ENCODE results near the gene ROCK2. TPM values are rescaled to one million over a fixed set of nuclear protein-coding genes. Genes with fewer than 3 reads are reported as not detected.
"Not testable (repeated sequence)": the region's sequence is repeated elsewhere in the genome, so short reads cannot be mapped to it uniquely, and the experiment has no call there.

The ROCK2 gene
- total RNA-seq, 2 donors from 2014 or later: 15.0 to 17.6 TPM

DNA sequence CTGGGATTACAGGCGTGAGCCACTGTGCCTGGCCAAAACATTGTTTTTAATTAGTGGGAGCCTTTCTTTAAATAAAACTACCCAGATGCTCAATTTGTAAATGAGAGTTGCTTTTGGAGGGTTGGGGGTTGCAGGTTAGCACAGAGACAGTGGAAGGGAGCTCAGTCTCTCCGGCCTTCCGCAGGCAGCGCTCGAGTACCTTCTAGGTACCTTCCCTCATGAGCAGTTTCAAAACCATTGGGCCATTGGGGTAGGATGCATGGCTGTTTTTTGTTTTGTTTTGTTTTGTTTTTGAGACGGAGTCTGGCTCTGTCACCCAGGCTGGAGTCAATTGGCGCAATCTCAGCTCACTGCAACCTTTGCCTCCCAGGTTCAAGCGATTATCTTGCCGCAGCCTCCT is 170.2 kb downstream of the ROCK2 start:
- no peak overlapping the region for H3K4me3 Mint-ChIP-seq
- no peak for ATAC-seq
- peaks cover 10% of the 10 kb centered on the region for H3K4me1 Mint-ChIP-seq

DNA sequence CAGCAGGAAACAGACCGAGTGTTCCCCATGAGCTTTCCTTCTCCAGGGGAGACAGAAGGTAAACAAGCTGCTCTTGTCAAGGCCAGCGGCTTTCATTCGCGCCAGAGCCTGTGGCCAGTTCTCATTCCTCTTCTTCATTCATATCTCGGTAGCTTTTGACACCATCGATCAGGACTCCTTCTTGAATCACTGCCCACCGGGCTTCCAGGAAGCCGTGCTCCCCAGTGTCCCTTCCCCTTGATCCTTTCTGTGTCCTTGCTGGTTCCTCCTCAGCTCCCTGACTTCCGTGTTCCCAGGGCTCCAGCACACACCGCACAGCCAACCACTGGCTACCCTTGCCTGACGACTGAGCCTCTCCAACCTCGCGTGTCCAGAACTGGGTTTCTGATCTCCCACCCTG is 175.1 kb downstream of the ROCK2 start:
- H3K27me3 Mint-ChIP-seq: no peaks in the 10 kb centered on the region
- no peak overlapping the region for H3K27ac Mint-ChIP-seq
- no peak overlapping the region for H3K4me3 Mint-ChIP-seq
- no peaks in the 10 kb centered on the region for H3K4me1 Mint-ChIP-seq
- no peaks in the 10 kb centered on the region for H3K9me3 ChIP-seq (ENCODE audit: control insufficient read depth, low read length, poor library complexity, severe bottlenecking)
- DNase-seq (no peak), ATAC-seq (no peak)
- no peaks in the 10 kb centered on the region for H3K36me3 Mint-ChIP-seq (ENCODE audit: low read depth)

More for the DNA sequence above, 170.2 kb downstream of the ROCK2 start:
- H3K36me3 Mint-ChIP-seq (ENCODE audit: low read depth): peaks cover 2% of the 10 kb centered on the region
- H3K27ac Mint-ChIP-seq: no peak overlapping the region
- H3K27me3 Mint-ChIP-seq: no peaks in the 10 kb centered on the region
- DNase-seq: no peak
- no peaks in the 10 kb centered on the region for H3K9me3 ChIP-seq (ENCODE audit: control insufficient read depth, low read length, poor library complexity, severe bottlenecking)

GRCh38 chr2:11168488-11168887 is 175.9 kb downstream of the ROCK2 start:
- ATAC-seq (no peak), DNase-seq (no peak)
- no peak overlapping the region for H3K4me3 Mint-ChIP-seq

GRCh38 chr2:11166476-11166875 is 178.0 kb downstream of the ROCK2 start:
- Mint-ChIP-seq H3K27me3 (no peaks in the 10 kb centered on the region), H3K36me3 (ENCODE audit: low read depth) (no peaks in the 10 kb centered on the region), H3K4me3 (no peak overlapping the region), H3K4me1 (peaks cover 2% of the 10 kb centered on the region), H3K27ac (no peak overlapping the region)
- ATAC-seq (no peak), DNase-seq (no peak)
- H3K9me3 ChIP-seq (ENCODE audit: control insufficient read depth, low read length, poor library complexity, severe bottlenecking): no peaks in the 10 kb centered on the region

More at GRCh38 chr2:11168488-11168887, 175.9 kb downstream of the ROCK2 start:
- Mint-ChIP-seq H3K36me3 (ENCODE audit: low read depth) (no peaks in the 10 kb centered on the region), H3K27ac (no peak overlapping the region), H3K4me1 (peaks cover 2% of the 10 kb centered on the region), H3K27me3 (no peaks in the 10 kb centered on the region)
- no peaks in the 10 kb centered on the region for H3K9me3 ChIP-seq (ENCODE audit: control insufficient read depth, low read length, poor library complexity, severe bottlenecking)

DNA sequence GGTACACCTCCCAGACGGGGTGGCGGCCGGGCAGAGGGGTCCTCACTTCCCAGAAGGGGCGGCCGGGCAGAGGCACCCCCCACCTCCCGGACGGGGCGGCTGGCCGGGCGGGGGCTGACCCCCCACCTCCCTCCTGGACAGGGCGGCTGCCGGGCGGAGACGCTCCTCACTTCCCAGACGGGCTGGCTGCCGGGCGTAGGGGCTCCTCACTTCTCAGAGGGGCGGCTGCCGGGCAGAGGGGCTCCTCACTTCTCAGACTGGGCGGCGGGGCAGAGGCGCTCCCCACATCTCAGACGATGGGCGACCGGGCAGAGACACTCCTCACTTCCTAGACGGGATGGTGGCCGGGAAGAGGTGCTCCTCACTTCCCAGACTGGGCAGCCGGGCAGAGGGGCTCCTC is 179.4 kb downstream of the ROCK2 start:
- H3K27me3 Mint-ChIP-seq; H3K4me3 Mint-ChIP-seq; DNase-seq; ATAC-seq; H3K36me3 Mint-ChIP-seq (ENCODE audit: low read depth); H3K27ac Mint-ChIP-seq; H3K9me3 ChIP-seq (ENCODE audit: control insufficient read depth, low read length, poor library complexity, severe bottlenecking): not testable (repeated sequence)
- H3K4me1 Mint-ChIP-seq: peaks cover 13% of the 10 kb centered on the region

DNA sequence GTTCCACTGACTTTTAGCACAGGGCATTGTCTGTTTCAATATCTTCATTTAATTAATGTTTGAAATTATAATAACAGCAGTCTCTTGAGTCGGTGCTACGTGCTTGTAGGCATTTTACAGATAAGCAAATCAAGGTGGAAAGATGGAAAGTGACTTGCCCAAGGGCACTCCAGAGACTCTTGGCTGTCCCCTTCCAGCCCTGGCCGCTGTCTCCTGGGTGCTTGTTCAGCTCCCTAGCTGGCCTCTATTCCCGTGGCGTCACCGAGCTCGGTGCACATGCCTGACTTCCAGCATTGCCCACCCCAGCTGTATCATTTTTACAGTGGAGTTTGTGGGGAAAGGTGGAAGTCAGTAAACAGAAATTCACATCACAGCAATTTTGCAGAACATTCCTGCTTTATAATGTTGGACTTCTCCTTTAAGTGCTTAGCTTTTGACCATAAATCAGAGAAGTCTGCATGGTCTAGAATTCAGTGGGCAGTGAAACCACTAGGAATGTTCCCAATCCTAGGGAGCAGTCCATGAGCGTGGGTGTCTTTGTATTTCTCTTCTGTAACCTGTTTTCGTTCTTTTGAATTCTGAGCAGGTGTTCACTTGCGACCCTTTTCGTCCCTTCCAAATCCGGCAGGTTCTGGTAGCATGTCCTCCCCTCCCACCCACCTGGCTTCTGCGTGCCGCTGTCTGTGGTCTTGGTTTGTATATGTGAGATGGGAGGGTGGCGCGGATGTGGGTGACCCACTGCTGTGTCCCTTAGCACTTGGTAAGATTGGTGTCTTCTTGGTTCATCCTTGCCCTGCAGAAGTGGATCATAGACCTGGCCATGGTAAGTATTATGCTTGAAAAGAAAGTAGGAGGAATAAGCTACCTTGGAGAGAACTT is 180.8 kb downstream of the ROCK2 start:
- no peaks in the 10 kb centered on the region for H3K9me3 ChIP-seq (ENCODE audit: control insufficient read depth, low read length, poor library complexity, severe bottlenecking)
- DNase-seq (no peak), ATAC-seq (no peak)
- peaks cover 13% of the 10 kb centered on the region for H3K4me1 Mint-ChIP-seq
- H3K36me3 Mint-ChIP-seq (ENCODE audit: low read depth): no peaks in the 10 kb centered on the region
- H3K27ac Mint-ChIP-seq: no peak overlapping the region
- H3K27me3 Mint-ChIP-seq: no peaks in the 10 kb centered on the region
- H3K4me3 Mint-ChIP-seq: no peak overlapping the region

DNA sequence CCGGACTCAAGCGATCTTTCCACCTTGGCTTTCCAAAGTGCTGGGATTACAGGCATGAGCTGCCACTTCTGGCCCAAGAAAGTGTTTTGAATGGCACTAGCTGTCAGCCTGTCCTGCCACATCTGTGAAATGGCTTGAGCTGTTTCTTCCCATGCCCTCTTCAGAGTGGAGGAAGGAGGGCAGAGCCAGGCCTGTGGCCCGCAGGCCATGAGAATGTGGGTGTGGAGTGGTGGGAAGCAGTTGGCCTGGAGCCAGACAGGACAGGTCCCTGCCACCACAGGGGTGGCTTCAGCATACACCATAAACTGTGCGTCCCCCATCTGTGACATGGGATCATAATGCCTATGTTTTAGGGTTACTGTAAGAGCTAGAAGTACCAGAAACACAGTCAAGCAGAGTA is 182.7 kb downstream of the ROCK2 start:
- Mint-ChIP-seq H3K27me3 (no peaks in the 10 kb centered on the region), H3K36me3 (ENCODE audit: low read depth) (no peaks in the 10 kb centered on the region), H3K27ac (no peak overlapping the region), H3K4me3 (no peak overlapping the region), H3K4me1 (peaks cover 18% of the 10 kb centered on the region)
- ATAC-seq (no peak), DNase-seq (no peak)
- H3K9me3 ChIP-seq (ENCODE audit: control insufficient read depth, low read length, poor library complexity, severe bottlenecking): no peaks in the 10 kb centered on the region

DNA sequence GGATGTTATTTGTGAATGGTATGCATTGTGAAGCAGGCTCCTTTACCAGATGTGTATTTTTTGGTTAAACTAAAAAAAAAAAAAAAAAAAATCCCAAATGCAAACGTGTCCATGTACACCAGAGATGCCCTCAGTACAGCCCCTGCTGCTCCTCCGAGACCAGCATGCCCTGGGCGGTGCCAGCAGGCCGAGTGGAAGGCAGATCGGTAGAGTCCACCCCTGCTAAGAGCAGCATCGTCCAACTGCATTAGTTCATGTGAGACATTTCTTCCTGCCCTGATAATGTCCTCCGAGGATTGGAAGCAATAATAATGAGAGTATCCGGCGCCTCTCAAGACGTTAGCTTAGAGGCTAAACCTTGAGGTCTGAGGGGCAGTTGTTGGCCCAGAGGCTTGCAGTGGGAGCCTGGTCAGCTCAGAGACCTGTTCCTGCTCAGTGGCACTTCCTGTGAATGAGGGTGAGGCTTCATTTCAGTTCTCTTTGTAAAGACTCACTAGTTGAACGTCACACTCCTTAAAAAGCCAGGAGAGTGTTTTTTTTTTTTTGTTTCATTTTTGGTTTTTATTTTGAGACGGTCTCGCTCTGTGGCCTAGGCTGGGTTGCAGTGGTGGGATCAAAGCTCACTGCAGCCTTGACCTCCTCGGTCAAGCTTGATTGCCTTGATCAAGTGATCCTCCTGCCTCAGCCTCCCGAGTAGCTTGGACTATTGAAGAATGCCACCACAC is 183.5 kb downstream of the ROCK2 start:
- H3K9me3 ChIP-seq (ENCODE audit: control insufficient read depth, low read length, poor library complexity, severe bottlenecking): no peaks in the 10 kb centered on the region
- no peaks in the 10 kb centered on the region for H3K36me3 Mint-ChIP-seq (ENCODE audit: low read depth)
- H3K4me1 Mint-ChIP-seq: peaks cover 21% of the 10 kb centered on the region
- ATAC-seq: peak; percentile 60
- no peak for DNase-seq
- peak overlapping the region; percentile 25 for H3K4me3 Mint-ChIP-seq
- H3K27ac Mint-ChIP-seq: peak overlapping the region; percentile 82
- H3K27me3 Mint-ChIP-seq: no peaks in the 10 kb centered on the region

DNA sequence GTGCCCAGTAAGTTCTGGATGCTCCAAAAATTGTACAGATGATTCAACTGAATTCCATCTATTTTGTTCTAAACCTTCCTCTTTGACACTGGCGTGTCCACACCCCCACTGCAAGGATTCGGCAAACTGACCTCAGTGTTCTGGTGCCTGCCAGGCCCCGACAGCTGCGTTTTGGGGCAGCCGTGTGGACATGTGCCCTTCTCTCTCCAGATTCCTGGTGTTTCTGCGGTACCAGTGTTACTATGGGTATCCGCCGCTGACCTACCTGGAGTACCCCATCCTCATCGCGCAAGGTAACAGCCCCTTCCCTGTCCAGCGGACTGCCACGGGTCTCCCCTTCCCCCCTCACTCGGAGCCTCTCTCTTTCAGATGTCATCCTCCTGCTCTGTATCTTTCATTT is 184.2 kb downstream of the ROCK2 start:
- no peak for ATAC-seq
- Mint-ChIP-seq H3K36me3 (ENCODE audit: low read depth) (no peaks in the 10 kb centered on the region), H3K4me3 (peak overlapping the region; percentile 36), H3K27ac (peak overlapping the region; percentile 82), H3K27me3 (no peaks in the 10 kb centered on the region), H3K4me1 (peaks cover 22% of the 10 kb centered on the region)
- H3K9me3 ChIP-seq (ENCODE audit: control insufficient read depth, low read length, poor library complexity, severe bottlenecking): no peaks in the 10 kb centered on the region
- no peak for DNase-seq

GRCh38 chr2:11159574-11160170 is 184.8 kb downstream of the ROCK2 start:
- H3K27me3 Mint-ChIP-seq: no peaks in the 10 kb centered on the region
- no peak overlapping the region for H3K4me3 Mint-ChIP-seq
- no peaks in the 10 kb centered on the region for H3K9me3 ChIP-seq (ENCODE audit: control insufficient read depth, low read length, poor library complexity, severe bottlenecking)
- H3K27ac Mint-ChIP-seq: no peak overlapping the region
- peaks cover 22% of the 10 kb centered on the region for H3K4me1 Mint-ChIP-seq
- no peak for ATAC-seq
- no peak for DNase-seq
- H3K36me3 Mint-ChIP-seq (ENCODE audit: low read depth): no peaks in the 10 kb centered on the region

GRCh38 chr2:11158916-11159573 is 185.4 kb downstream of the ROCK2 start:
- Mint-ChIP-seq H3K36me3 (ENCODE audit: low read depth) (no peaks in the 10 kb centered on the region), H3K4me3 (no peak overlapping the region), H3K4me1 (peaks cover 21% of the 10 kb centered on the region), H3K27me3 (no peaks in the 10 kb centered on the region), H3K27ac (no peak overlapping the region)
- no peak for DNase-seq
- no peak for ATAC-seq
- no peaks in the 10 kb centered on the region for H3K9me3 ChIP-seq (ENCODE audit: control insufficient read depth, low read length, poor library complexity, severe bottlenecking)

- ATAC-seq (no peak), DNase-seq (no peak)
- Mint-ChIP-seq H3K36me3 (ENCODE audit: low read depth) (no peaks in the 10 kb centered on the region), H3K27ac (no peak overlapping the region), H3K27me3 (no peaks in the 10 kb centered on the region), H3K4me3 (no peak overlapping the region), H3K4me1 (peaks cover 20% of the 10 kb centered on the region)
- no peaks in the 10 kb centered on the region for H3K9me3 ChIP-seq (ENCODE audit: control insufficient read depth, low read length, poor library complexity, severe bottlenecking)
Measured at GRCh38 chr2:11157731-11158130, 186.7 kb downstream of the ROCK2 start.

DNA sequence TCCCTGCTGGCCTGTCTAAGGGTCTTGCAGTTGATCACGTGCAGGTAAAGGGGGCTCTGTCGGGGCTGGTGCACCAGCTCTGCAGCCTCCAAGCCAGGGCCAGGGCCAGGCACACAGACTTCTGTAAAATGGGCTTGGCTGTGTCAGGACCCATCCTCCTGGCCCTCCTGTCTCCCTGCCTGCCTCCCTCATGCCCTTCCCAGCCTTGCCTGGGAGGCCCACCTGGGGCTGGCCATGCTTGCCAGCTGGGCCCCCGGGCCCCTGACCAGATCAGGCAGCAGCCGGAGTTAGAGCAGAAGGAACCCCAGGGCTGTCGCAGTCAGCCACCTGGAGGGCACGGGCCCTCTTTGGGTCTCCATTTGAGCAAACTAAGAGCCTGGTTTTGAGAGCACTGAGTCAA is 187.1 kb downstream of the ROCK2 start:
- H3K27ac Mint-ChIP-seq: no peak overlapping the region
- H3K9me3 ChIP-seq (ENCODE audit: control insufficient read depth, low read length, poor library complexity, severe bottlenecking): no peaks in the 10 kb centered on the region
- ATAC-seq: no peak
- H3K4me1 Mint-ChIP-seq: peaks cover 20% of the 10 kb centered on the region
- H3K4me3 Mint-ChIP-seq: peak overlapping the region; percentile 60
- H3K27me3 Mint-ChIP-seq: no peaks in the 10 kb centered on the region
- DNase-seq: no peak
- H3K36me3 Mint-ChIP-seq (ENCODE audit: low read depth): no peaks in the 10 kb centered on the region

Measured in T-helper 17 cell (primary cell).